Germinal center (tissue), 1 donor: Measurements from ENCODE around the gene TIMM8A.

Experiments used
- DNase-seq: peaks from one replicate; pipeline ENCODE4 v3.0.0; 2012; ENCODE audit warnings: mixed read lengths, low spot score

TIMM8A gene, protein sequence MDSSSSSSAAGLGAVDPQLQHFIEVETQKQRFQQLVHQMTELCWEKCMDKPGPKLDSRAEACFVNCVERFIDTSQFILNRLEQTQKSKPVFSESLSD

DNA sequence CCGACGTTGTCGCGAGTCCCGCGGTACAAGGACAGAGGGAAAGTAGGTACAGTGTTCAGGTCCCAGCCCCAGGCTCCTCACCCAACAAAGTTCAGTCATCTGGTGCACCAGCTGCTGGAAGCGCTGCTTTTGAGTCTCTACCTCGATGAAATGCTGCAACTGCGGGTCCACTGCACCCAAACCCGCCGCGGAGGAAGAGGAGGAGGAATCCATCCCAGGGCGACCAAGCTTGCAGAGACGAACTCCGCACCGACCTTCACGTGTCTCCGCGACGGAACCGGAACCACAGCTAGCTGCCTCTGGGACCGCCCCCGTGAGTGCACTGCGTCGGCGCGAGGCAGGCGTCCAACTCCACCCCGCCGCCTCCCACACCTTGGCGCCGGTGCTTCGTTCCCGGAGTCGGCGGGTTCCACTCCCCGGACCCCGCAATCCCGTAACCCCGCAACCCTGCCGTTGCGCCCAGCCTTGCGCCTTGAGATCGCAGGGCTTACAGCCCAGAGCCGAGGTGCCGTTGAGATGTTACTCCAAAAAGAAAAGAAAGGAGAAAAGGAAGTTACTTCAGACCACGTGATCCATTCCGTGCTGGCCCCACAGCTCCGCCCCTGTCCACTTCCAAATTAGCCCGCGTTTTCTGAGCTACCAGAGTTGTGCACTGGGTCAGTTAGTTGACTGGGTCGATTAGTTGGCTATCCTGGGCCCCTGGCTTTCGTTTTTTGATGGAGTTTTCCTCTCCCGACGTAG, at the start of gene TIMM8A:
TSS of gene TIMM8A (minus strand) at position 291 of the 741 bp plus-strand sequence. CDS start at position 213, 78 bp downstream.
- DNase-seq, result peak; percentile 83

DNA sequence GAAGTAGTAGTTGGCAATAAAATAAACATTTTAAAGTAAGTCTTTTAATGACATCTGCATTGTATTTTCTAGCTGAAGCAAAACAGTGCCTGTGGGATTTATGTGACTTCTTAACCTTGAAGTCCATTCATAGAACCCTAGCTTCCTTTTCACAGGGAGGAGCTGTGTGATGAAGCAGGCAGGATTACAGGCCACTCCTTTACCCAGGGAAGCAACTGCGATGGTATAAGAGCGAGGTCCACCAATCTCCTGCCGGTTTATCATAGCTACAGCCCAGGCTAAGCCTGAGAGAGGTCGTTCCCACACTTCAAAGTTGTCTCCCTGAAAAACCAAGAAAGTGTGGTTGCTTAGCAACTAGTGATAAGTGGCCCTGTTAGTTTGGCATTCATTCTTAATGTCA, 49.2 kb upstream of the TIMM8A start:
- DNase-seq, result no peak

DNA sequence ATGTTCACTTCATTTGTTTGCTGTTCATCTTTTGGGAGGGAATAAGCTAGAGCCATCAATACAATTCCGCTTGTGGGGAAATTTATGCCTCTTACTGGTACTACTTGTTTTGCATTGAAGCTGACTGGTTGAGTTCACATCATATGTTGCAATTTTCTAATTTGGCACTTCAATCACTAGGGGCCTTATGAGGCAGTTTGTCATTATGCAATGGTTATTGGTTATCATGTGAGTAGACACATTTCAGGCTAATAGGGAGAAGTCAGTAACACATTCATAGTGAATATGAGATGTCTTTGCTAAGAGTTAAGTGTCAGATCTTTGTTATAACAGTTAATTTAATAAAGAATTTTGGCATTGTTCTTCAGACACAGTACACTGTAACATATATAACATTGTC, 47.2 kb upstream of the TIMM8A start:
- no peak for DNase-seq

DNA sequence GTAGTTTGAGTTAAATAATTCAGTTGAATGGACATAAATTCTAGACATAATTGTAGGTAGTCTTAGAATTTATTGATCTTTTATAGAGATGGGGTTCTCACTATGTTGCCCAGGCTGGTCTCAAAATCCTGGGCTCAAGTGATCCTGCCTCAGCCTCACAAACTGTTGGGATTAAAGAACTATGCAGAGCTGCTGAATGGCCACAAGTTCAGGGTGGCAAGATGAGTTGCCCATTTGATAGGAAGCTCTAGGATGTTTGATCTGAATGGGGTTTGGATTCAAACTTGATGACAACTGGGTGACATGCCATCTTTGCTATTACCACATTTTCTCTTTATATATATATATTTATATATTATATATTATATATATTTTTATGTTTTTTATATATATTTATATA, 45.8 kb upstream of the TIMM8A start:
- DNase-seq, result no peak

DNA sequence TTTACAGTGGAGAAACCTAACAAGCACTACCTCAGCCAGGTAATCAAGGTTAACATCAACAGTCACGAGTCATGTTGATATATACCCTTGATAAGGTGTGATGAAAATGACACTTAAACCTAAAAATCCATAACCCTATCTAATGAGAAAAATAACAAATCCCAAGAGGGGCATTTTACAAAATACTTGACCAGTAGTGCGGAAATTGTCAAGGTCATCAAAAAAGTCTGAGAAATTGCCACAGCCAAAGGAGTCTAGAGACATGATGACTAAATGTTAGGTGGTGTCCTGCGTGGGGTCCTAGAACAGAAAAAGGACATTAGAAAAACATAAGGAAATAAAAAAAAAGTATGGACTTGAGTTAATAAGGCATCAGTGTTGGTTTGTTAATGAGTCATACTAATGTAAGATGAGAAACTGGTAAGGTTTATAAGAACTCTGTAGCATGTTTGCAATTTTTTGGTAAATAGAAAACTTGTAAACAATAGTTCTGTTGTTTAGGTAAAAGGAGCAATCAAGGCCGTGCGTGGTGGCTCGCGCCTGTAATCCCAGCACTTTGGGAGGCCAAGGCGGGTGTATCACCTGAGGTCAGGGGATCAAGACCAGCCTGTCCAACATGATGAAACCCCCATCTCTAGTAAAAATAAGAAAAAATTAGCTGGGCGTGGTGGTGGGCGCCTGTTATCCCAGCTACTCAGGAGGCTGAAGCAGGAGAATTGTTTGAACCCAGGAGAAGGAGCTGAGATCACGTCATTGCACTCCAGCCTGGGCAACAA, 45.2 kb upstream of the TIMM8A start:
- no peak for DNase-seq

DNA sequence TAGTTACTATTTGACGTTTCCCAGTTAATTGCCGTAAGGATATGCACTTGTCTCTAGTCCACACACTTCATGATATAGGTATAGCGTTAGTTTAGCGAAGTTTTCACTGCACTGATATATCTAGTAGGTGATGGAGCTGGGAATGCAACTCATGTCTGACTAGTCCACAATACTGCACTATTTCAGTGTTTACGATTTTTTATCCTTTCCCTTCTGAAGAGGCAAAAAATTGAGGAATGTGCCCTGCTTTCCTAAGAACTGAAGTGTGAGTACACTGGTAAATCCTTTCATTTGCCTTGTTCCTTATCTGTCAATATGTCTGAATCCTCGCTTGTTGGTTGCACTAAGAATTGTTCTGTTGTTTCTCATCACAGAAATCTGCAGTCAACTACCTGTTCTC, 43.3 kb upstream of the TIMM8A start:
- DNase-seq, result no peak

DNA sequence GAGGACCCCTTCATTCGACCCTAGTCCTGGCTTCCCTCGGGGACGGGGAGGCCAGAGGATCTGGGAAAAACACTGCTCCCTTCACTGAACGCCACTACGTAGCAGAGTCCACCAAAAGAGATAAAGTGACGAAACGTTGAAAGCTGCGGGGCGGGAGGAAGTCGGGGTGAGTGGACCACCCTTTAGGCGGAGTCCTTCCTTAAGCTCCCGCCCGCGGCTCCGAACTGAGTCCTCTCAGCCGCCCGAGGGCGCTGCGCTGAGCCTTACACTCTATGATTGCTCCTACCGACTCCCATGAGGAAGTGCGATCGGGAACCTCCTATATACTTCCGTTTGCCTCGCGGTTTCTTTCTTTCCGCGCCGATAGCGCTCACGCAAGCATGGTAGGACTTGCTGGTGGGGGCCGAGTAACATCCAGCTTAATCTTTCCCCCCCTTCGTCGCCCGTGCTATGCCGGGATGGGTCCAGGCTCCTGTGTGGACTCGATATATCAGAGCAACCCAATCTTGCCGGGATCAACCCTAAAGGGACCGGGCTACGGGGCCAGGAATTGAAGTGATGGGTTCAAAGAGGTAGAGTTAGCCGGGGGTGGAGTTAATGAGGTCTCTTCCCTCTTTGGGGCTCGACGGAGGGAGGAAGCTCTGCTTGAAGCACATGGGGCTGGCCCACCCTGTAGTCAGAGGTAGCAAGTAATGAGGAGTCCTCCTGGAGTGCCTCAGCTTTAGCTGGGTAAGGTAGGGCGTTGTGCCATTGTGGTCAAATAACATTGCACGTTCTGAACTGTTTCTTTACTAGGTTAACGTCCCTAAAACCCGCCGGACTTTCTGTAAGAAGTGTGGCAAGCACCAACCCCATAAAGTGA, 42.4 kb upstream of the TIMM8A start, which contains the start of gene RPL36A:
TSS of gene RPL36A (plus strand) at position 348 of the 862 bp plus-strand sequence. CDS start at position 381, 33 bp downstream.
- peak; percentile 69 for DNase-seq

DNA sequence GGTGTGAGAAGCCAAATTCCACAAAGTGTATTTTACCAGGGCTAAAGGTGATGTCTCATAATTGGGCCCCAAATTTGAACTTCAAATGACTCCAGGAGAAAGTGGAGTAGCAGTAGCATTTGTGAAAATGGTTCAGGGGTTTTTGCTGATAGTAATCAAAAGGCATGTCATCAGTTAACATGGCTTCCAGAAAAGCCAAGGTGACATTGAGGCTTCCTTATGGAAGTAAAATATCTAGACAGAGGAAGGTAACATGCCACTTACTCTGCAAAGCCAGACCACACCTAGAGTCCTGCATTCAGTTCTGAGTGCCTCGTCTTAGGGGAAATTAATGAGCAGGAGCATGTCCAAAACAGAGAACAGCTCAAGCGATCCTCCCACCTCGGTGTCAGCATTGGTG, 40.1 kb upstream of the TIMM8A start:
- DNase-seq, result no peak

DNA sequence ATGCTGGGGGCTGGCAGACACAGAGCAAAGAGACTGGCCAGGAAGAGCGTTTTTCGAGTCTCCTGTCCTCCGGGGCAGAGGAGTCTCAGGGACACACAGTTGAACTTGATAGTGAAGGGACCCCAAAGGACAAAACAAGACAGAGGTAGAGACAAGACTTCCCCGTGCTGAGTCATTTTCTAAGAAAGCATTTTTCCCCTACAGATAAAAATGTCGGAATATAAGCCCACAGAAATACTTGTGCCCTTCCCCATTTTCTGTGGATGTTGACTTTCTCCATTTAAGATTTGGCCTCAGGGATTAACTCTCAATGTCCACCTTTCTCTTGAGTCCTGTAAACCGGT, 38.0 kb upstream of the TIMM8A start:
- DNase-seq, result no peak

DNA sequence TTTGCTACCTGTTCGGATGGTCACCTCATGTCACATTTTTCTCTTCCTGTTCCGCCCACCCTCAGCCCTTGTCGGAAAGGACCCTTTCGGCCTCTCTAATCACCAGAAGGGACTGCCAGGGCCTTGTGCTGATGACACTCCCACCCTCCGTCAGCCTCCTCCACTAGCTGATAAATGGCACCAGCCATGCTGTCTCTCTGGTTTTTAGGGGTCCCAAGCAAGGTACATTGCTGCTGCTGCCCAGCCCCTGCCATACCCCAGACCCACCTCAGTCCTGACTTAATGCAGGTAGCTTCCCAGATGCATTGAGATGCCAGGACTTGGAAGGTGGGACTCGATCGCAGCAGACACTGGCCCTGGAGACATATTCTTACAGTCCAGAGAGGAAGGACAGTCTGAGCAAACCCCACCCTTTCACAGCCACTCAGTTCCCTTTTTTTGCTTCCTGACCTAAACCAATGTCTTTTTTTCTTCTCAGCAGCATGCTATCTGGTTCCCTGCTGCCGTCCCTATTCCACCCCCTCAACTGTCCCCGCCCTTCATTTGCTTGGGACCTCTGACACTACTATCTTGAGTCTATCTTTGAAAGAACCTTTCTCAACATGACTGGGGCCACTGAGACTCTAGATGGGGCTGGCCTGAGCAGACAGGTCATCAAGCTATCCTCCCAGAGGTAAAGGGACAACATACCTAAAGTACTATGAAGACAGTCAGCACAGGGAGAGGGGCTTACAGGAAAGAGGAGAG, 37.4 kb upstream of the TIMM8A start, which contains the start of gene BTK:
TSS of gene BTK (minus strand) at position 397 of the 747 bp plus-strand sequence. CDS start 10,907 bp downstream, outside the sequence.
- DNase-seq, result peak; percentile 69

DNA sequence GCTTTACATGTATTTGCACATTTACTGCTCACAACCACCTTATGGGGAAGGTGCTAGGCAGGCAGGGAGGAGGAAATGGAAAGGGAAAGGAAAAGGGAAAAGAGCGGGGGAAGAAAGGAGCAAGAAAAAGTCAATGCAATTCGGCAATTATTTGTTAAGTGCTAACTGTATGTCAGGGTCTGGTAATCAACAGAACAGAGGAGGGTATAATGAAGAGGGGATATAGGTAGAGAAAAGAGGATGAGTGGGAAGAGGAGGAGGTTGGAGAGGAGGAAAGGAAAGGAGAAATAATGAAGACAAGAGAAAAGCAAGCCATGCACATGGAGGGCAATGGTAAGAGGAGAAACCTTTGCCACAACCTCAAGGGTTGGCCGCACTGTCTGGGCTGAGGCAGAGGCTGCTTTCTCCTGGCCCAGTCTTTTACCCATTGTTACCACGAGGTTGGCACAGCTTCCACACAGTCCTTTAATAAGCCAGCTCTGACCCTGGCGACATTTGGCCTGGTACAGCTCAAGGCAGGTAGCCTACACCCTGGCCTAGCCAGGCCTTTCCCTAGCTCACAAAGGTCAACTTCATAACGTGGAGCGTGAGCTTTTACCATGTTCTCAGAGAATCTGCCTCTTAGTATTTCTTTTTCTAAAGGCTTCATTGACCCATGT, 36.6 kb upstream of the TIMM8A start:
- DNase-seq, result no peak

DNA sequence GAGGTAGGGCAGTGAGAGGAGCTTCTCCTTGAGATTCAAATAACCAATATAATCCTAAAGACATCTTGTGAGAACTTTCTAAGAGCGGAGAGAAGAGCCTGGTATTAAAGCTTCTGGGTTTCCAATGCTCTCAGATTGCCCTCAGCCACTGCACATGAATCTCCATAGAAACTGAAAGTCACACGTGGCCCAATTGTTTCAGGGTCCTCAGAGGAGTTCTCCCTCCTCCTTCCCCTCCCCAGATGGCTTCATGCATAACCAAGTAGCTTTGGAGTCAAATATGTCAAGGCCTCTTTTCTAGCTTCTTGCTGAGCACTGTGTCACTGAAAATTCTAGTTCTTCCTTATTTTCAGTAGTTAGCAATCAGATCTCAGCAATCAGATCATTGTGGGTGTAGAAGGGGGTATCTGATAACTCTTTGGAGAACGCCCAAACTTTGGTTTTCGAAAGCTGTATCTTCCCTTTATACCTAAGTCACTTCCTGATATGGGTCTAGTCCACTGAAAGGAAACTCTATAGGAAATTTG, 35.2 kb upstream of the TIMM8A start:
- peak; percentile 45 for DNase-seq

DNA sequence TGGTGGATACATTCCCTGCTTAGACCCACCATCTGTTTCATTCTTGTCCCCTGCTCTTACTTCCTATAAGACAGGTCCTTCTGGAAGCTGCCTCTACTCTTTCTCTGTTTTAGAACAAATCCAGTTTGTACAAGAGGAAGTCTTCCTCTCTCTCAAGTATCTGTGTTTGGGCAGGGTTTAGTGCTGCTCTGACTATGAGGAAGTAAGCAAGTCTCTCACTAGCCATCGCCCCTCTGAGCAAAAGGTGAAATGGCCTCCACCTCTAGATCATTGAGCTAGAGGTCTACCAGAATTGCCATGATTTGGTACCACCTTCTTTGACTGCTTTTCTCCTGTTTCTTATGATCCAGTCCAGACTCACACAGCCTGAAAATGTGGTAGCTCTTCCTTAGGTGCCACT, 29.0 kb upstream of the TIMM8A start:
- DNase-seq, result peak; percentile 3

DNA sequence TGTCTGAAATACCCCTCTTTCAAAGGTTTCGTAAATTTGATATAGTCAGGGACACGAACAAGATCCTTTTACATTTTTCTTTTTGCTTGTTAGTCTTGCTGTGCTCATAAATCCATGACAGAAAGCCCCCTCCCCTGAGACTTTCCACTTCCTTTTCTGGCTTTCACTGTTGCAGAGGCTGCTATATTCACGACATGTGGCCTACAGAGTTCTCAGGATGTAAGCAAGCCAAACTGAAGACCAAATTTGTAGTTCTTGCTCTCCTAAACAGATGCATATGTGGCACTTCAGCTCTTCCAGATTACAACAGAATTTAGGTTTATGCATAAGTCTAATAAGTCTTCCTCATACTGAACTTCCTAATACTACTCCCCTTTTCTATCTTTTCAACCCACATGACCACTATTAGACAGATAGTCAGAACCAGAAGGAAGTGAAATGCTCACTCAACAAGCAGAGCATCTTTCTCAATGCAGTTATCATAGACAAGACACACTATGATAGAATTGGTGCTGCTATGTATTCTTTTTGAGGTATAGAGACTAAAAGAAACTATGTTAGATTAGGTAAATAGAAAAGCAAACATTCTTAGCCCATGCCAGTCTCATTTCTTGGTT, 22.5 kb upstream of the TIMM8A start:
- peak; percentile 16 for DNase-seq

DNA sequence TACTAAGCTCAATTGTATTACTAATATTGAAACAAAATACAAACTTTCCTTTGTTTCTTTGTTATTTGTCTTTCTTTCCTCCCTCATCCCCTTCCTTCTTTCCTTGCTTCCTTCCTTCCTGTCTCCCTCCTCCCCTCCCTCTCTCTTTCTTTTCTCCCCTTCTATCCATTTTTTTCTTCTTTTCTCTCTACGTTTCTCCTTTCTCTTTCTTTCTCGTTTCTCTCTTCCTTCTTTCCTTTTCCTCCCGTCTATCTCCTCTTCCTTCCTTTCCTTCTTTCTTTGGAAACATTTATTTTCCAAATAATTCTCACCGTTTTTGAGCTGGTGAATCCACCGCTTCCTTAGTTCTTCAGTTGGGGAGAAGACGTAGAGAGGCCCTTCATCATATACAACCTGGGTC, 21.1 kb upstream of the TIMM8A start:
- no peak for DNase-seq

DNA sequence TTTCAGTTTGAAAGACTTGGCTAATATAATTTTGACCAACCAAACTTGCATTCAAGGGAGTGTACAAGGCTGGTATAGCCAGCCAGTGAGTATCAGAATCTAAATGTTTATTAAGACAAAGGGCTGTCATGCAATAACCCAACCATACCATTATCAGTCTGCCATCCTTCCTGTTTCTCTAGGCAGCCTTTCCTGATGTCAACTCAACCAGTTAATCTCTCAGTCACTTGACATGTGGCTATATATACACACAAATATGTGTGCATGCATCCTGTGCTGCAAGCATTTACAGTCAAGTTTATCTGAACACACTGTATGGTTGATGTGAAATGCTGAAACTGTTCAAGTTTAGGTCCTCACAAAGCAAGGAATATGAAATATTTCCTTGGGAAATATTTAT, 20.3 kb upstream of the TIMM8A start:
- no peak for DNase-seq

DNA sequence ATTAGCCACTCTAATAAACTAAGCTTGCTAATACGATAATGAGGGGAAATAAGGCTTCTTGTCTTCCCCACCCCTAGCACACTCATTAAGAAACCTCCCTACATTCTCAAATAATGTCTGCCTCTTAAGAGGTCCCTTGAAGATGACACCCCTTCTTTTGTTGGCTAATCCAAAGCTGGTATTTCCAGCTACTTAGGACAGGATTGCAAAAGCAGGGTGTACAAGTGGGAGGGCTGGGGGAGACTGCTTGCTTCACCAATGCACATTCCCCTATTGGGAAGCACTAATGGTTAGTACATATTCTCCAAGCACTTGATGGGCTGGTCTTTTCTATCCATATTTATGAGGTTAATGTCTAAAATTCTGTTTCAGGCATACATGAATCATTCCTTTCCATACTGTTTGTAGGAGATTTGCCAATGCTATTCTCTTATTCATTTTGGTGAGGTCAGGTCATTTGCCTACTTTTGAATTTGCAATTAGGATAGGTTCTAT, 16.8 kb upstream of the TIMM8A start:
- no peak for DNase-seq

DNA sequence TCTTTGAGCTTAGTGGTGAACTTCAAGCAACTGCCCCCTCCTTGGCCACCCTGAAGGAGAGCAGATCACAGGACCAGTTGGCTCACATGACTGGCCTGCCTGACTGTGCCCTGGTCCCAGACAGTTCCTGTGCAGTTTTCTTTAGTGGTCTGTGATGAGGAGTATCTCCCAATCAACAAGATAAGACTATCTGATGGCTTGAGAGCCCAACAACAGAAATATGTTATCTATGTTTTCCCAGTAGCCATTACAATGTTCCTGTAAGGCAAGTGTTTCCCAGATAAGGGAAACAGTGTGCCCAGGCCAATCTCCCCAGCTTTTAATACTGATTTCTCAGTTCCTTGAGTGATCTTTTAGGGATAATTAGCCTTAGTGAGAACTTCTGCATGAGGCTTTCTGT, 14.2 kb upstream of the TIMM8A start:
- DNase-seq, result no peak

DNA sequence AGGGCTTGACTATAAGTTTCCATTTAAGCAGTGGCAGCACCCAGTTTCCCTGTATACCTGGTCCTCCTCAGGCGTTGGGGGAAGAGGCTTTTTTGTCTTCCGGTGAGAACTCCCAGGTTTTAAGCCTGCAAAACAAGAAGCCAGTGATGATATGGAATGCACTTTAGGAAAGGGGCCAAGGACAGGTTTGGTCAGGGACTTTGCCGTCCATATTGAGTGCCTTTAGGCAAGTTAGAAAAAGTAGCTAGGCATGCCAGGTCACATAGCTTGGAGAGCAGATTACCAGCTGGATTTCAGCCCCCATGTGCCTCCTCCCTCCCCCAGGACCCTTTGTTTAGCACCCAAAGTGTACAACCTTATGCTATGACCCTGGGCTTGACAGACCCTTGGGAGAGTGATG, 13.6 kb upstream of the TIMM8A start:
- DNase-seq, result no peak

DNA sequence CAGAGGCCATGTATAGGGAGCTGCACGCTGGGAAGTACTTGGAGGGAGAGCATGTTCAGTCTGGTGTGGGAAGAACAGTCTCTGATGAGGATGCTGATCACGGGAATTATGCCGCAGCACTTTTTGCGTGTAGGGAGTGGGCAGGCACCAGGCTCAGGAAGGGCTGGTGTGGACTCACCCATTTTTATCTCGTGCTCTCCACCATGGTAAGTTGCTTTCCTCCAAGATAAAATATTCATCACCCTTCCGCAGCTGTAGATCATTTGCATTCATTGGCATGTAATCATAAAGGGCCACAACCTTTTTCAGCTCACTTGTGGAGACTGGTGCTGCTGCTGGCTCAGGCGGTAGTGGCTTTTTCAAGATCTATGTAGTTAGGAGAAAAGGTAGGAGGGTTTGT, 11.8 kb upstream of the TIMM8A start:
- no peak for DNase-seq
